GM10248 (cell line): ENCODE results near the gene NAV3.

Source experiments
- CTCF ChIA-PET: fragments of 300-600 bp; sonication (Branson Sonifier 250); formaldehyde crosslinking; extraction: SDS; loops from one replicate; lab custom pipeline; 2021; ENCODE audit warnings: antibody characterized with exemption; lab: Yijun Ruan, JAX
- POLR2A ChIA-PET: fragments of 350-650 bp; sonication (Branson Sonifier 250); formaldehyde crosslinking; extraction: SDS; loops from one replicate; lab custom pipeline; 2020; ENCODE audit warnings: antibody characterized with exemption; lab: Yijun Ruan, JAX
- DNase-seq: peaks from one replicate; pipeline ENCODE4 v3.0.0; 2012; ENCODE audit errors: extremely low spot score
- TF ChIP-seq, protein P1 (sequence below): IDR thresholded peaks from 2 replicates; pipeline ENCODE4 v1.5.1; 2012; ENCODE audit warnings: mild to moderate bottlenecking, low read depth; ENCODE audit errors: extremely low read depth, missing control alignments, control extremely low read depth

Gene NAV3

GRCh38 chr12:77817276-77817675 is 13.4 kb upstream of the NAV3 start:
- TF ChIP-seq, protein P1, sequence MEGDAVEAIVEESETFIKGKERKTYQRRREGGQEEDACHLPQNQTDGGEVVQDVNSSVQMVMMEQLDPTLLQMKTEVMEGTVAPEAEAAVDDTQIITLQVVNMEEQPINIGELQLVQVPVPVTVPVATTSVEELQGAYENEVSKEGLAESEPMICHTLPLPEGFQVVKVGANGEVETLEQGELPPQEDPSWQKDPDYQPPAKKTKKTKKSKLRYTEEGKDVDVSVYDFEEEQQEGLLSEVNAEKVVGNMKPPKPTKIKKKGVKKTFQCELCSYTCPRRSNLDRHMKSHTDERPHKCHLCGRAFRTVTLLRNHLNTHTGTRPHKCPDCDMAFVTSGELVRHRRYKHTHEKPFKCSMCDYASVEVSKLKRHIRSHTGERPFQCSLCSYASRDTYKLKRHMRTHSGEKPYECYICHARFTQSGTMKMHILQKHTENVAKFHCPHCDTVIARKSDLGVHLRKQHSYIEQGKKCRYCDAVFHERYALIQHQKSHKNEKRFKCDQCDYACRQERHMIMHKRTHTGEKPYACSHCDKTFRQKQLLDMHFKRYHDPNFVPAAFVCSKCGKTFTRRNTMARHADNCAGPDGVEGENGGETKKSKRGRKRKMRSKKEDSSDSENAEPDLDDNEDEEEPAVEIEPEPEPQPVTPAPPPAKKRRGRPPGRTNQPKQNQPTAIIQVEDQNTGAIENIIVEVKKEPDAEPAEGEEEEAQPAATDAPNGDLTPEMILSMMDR: no peak
- ChIA-PET CTCF (interaction anchor here (0.8 to 1.7 kb wide), 2 partner anchors 13 to 20 kb away, joined by 3 to 5 read pairs; partner anchors contain the start of gene NAV3), POLR2A (no interaction called here)
- no peak for DNase-seq

- ChIA-PET POLR2A (no interaction called here), CTCF (interaction anchor here (1.7 kb wide), 1 partner anchor 12 kb away, joined by 5 read pairs; the partner anchor contains the start of gene NAV3)
Measured at GRCh38 chr12:77818351-77818750, 12.3 kb upstream of the NAV3 start.

DNA sequence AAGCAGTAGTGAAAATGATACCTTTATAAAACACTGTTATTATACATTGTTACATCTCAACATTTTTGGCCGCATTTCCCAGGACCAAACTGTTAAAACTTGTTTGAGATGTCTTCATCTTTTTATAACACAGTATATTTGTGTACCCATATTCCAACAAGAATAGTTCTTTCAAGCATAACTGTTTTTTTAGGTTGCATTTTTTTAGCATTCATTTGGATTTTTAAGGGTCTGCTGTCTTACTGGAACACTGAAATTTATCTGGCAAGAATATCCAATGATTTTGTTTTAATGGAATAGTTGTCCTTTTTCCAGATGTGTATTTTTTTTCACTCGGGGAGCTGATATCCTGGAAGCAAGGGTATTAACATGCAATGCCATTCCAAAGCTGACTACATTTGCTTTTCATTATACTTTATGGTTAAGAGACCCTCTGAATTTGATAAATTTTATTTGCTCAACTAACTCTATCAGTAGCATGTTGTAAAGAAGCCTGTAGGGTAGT is 8.9 kb upstream of the NAV3 start:
- TF ChIP-seq, protein P1: no peak
- ChIA-PET POLR2A (no interaction called here), CTCF (interaction anchor here (0.9 kb wide), 1 partner anchor 104 kb away, joined by 3 read pairs; no protein-coding TSS in a partner anchor)
- no peak for DNase-seq

More at GRCh38 chr12:77818351-77818750, 12.3 kb upstream of the NAV3 start:
- DNase-seq: no peak
- TF ChIP-seq, protein P1: no peak

DNA sequence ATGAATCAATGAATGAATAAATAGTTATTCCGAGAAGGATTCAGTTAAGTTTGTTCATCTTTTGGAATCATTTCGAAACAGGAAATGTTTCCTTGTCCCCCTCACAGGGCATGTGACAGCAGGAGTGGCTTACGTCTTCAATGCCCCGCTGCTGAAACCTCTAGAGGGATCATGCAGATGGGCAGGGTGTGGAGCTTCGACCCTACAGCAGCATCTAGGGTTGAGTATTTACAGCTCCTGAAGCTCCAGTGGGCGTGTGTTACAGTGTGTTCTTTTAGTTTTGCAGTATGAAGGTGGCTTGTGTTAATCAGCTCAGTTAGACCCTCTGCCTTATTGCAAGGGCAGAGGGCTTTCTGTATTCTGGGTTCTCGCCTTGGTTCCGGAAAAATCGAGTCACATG is 2.6 kb downstream of the NAV3 start:
- ChIA-PET POLR2A (no interaction called here), CTCF (no interaction called here)
- TF ChIP-seq, protein P1: no peak
- no peak for DNase-seq

- no peak for DNase-seq
- ChIA-PET CTCF (no interaction called here), POLR2A (no interaction called here)
- TF ChIP-seq, protein P1: no peak
Measured at GRCh38 chr12:77834618-77835017, 3.9 kb downstream of the NAV3 start.

DNA sequence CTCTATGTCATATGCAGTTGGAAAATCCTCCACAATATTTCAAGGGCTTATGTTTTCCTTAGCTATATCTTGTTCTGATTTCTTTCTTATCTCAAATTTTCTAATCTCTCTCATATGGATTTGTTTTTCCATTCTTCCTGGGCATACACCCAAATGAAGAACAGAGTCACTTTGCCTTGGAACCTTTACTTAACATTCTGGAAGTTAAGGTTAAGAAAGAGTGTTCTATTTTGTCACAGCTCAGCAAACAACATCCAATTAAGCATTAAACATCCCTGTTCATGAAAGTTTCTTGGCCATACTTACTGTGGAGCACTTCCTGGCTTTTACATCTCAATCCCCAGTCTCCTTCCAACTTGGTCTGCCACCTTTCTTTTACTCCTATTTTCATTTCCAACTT is 5.3 kb downstream of the NAV3 start:
- ChIA-PET POLR2A (no interaction called here), CTCF (no interaction called here)
- DNase-seq: no peak
- TF ChIP-seq, protein P1: no peak

- ChIA-PET CTCF (interaction anchor here (0.9 to 2.0 kb wide), 2 partner anchors 61 to 88 kb away, joined by 3 to 6 read pairs; no protein-coding TSS in a partner anchor), POLR2A (no interaction called here)
- TF ChIP-seq, protein P1: no peak
- DNase-seq: no peak
Measured at GRCh38 chr12:77837876-77838291, 7.2 kb downstream of the NAV3 start.
